Measurements from ENCODE around the gene MOSMO. TPM values are rescaled to one million over a fixed set of nuclear protein-coding genes. Genes with fewer than 3 reads are reported as not detected.
"Not testable (repeated sequence)": the region's sequence is repeated elsewhere in the genome, so short reads cannot be mapped to it uniquely, and the experiment has no call there.

The MOSMO gene
- total RNA-seq, 1 donor from 2014 or later = 13.0 TPM

DNA sequence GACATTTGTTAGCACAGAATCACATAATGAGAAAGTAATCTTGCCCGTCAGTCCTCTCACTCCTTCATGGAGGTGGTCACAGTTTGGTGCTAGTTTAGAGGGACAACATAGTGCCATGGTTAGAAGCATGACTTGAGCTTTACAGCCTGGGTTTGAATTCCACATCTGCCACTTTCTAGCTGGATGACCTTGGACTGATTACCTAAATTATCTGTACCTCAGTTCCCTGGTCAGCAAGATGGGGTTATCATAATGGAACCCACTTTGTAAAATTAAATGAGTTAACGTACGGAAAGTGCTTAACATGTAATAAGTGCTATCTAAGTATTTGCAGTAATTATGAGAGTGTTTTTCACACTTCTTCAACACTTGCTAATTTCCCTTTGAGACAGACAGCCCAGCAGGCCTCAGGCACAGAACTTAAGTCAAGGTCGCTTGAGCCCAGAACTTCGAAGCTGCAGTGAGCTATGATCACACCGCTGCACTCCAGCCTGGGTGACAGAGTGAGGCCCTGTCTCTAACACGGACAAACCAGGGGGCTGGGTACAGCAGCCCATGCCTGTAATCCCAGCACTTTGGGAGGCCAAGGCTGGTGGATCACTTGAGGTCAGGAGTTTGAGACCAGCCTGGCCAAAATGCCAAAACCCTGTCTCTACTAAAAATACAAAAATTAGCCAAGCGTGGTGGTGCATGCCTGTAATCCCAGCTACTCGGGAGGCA is 91.5 kb downstream of the MOSMO start:
- H3K4me3 Mint-ChIP-seq (ENCODE audit: unreplicated experiment) = no peak overlapping the region
- no peak for DNase-seq
- H3K27ac Mint-ChIP-seq (ENCODE audit: unreplicated experiment) = no peak overlapping the region
- H3K36me3 Mint-ChIP-seq (ENCODE audit: unreplicated experiment) = no peaks in the 10 kb centered on the region
- no peaks in the 10 kb centered on the region for H3K9me3 Mint-ChIP-seq (ENCODE audit: unreplicated experiment)
- no peak for TF ChIP-seq CTCF (IDR thresholded peaks at IDR 0.05; ENCODE audit: partially characterized antibody, unreplicated experiment)
- no peaks in the 10 kb centered on the region for H3K4me1 Mint-ChIP-seq (ENCODE audit: low read depth, unreplicated experiment)
- H3K27me3 Mint-ChIP-seq (ENCODE audit: unreplicated experiment) = no peaks in the 10 kb centered on the region

- DNase-seq = no peak
- TF ChIP-seq CTCF (IDR thresholded peaks at IDR 0.05; ENCODE audit: partially characterized antibody, unreplicated experiment) = no peak
- Mint-ChIP-seq H3K27ac (ENCODE audit: unreplicated experiment) (no peak overlapping the region), H3K27me3 (ENCODE audit: unreplicated experiment) (peaks cover 3% of the 10 kb centered on the region), H3K4me3 (ENCODE audit: unreplicated experiment) (no peak overlapping the region), H3K4me1 (ENCODE audit: low read depth, unreplicated experiment) (peaks cover 3% of the 10 kb centered on the region), H3K9me3 (ENCODE audit: unreplicated experiment) (no peaks in the 10 kb centered on the region), H3K36me3 (ENCODE audit: unreplicated experiment) (no peaks in the 10 kb centered on the region)
Measured at GRCh38 chr16:22103441-22103840, 95.5 kb downstream of the MOSMO start.

DNA sequence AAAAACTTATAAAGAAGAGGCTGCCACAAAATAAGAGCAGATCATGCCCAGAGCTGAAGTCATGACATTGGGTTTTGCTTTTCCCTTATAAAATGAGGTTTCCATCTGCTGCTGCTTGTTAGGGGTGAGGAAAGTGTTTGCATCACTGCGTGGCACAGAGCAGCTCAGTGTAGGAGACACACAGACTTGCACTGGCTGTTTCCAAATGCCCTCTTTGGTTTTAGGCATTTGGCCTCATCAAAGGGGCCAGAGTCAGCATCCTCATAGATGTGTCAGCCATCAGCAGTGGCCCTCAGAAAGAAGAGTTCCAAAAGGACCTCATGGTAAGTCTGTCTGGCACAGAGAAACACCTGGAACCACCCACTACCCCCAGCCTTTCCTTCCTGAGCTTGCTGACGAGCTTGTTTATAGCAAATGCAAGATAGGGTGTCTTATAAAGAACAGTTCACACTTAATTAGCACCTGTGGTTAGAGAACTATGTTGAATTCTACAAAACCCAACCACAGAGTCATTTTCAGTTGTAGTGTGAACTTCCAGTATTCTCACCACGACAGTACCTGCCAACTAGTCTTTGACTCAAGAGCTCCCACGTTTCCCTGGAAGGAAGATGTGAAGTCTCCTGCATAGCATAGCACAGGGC is 101.5 kb downstream of the MOSMO start:
- no peak overlapping the region for H3K4me3 Mint-ChIP-seq (ENCODE audit: unreplicated experiment)
- TF ChIP-seq CTCF (IDR thresholded peaks at IDR 0.05; ENCODE audit: partially characterized antibody, unreplicated experiment) = no peak
- H3K27ac Mint-ChIP-seq (ENCODE audit: unreplicated experiment) = no peak overlapping the region
- no peak for DNase-seq
- H3K4me1 Mint-ChIP-seq (ENCODE audit: low read depth, unreplicated experiment) = peaks cover 3% of the 10 kb centered on the region
- no peaks in the 10 kb centered on the region for H3K36me3 Mint-ChIP-seq (ENCODE audit: unreplicated experiment)
- H3K9me3 Mint-ChIP-seq (ENCODE audit: unreplicated experiment) = no peaks in the 10 kb centered on the region
- peaks cover 3% of the 10 kb centered on the region for H3K27me3 Mint-ChIP-seq (ENCODE audit: unreplicated experiment)

DNA sequence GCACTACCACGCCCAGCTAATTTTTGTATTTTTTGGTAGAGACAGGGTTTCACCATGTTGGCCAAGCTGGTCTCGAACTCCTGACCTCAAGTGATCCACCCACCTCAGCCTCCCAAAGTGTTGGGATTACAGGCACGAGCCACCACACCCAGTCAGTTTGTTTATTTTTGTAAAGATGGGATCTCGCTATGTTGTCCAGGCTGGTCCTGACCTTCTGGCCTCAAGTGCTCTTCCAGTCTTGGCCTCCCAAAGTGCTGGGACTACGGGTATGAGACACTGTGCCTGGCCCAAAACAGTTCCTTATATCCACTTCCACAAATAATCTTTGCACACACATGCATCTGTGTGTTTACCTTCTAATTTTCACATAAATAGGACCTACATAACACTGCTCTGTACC is 103.7 kb downstream of the MOSMO start:
- not testable (repeated sequence) for DNase-seq; H3K9me3 Mint-ChIP-seq (ENCODE audit: unreplicated experiment); H3K4me3 Mint-ChIP-seq (ENCODE audit: unreplicated experiment); H3K36me3 Mint-ChIP-seq (ENCODE audit: unreplicated experiment); H3K27me3 Mint-ChIP-seq (ENCODE audit: unreplicated experiment); H3K4me1 Mint-ChIP-seq (ENCODE audit: low read depth, unreplicated experiment); H3K27ac Mint-ChIP-seq (ENCODE audit: unreplicated experiment)

DNA sequence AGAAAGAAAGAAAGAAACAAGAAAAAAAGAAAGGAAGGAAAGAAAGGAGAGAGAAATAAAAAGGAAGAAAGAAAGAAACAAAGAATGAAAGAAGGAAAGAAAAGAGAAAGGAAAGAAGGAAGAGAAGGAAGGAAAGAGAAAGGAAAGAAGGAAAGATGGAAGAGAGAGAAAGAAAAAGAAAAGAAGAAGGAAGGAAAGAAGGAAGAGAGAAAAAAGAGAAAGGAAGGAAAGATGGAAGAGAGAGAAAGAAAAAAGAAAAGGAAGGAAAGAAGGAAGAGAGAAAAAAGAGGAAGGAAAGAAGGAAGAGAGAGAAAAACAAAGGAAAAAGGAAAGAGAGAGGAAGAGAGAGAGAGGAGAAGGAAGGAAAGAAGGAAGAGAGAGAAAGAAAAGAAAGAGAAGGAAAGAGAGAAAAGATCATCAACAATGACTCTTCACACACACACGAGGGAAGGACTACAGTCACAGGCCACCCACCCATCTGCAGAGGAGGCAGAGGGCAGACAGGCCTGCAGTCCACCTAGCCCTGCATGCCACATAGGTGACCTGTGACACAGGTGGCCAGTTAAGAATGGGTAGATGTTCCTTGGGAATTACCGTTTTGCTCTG is 108.3 kb downstream of the MOSMO start:
- H3K27ac Mint-ChIP-seq (ENCODE audit: unreplicated experiment) = no peak overlapping the region
- TF ChIP-seq CTCF (IDR thresholded peaks at IDR 0.05; ENCODE audit: partially characterized antibody, unreplicated experiment) = no peak

More for the DNA sequence above, 108.3 kb downstream of the MOSMO start:
- H3K4me1 Mint-ChIP-seq (ENCODE audit: low read depth, unreplicated experiment) = no peaks in the 10 kb centered on the region
- H3K36me3 Mint-ChIP-seq (ENCODE audit: unreplicated experiment) = no peaks in the 10 kb centered on the region
- H3K9me3 Mint-ChIP-seq (ENCODE audit: unreplicated experiment) = no peaks in the 10 kb centered on the region
- peaks cover 6% of the 10 kb centered on the region for H3K27me3 Mint-ChIP-seq (ENCODE audit: unreplicated experiment)
- H3K4me3 Mint-ChIP-seq (ENCODE audit: unreplicated experiment) = no peak overlapping the region
- no peak for DNase-seq

Measured in glutamatergic neuron (in vitro differentiated cells).